NOMO-1 treated with dmso at 0.1 percent for 144 hours (cell line): Measurements from ENCODE around the gene VAMP8.
"Not testable (repeated sequence)": the region's sequence is repeated elsewhere in the genome, so short reads cannot be mapped to it uniquely, and the experiment has no call there.

ENCODE experiments used
- DNase-seq: peaks from one replicate; lab custom pipeline; 2025; ENCODE audit not compliant: unreplicated experiment; lab: John Stamatoyannopoulos, UW

VAMP8 gene

GRCh38 chr2:85597241-85597640 lies 19.9 kb downstream of the VAMP8 start:
- DNase-seq, result no peak

GRCh38 chr2:85598594-85599340 lies 21.4 kb downstream of the VAMP8 start:
- no peak for DNase-seq

GRCh38 chr2:85599468-85600234 lies 22.3 kb downstream of the VAMP8 start:
- no peak for DNase-seq

- no peak for DNase-seq
Observed at GRCh38 chr2:85600235-85600575, 22.8 kb downstream of the VAMP8 start.

GRCh38 chr2:85600951-85601770 lies 23.8 kb downstream of the VAMP8 start:
- DNase-seq, result no peak

- DNase-seq, result no peak
Observed at GRCh38 chr2:85601771-85602475, 24.5 kb downstream of the VAMP8 start.

GRCh38 chr2:85602476-85603234 lies 25.3 kb downstream of the VAMP8 start, which contains the start of gene TMEM150A:
TSS of gene TMEM150A (minus strand) at chr2:85602698. CDS start at chr2:85601948, 750 bp downstream.
- DNase-seq, result peak; percentile 85

GRCh38 chr2:85604133-85604444 lies 26.7 kb downstream of the VAMP8 start:
- DNase-seq, result not testable (repeated sequence)

- no peak for DNase-seq
Observed at GRCh38 chr2:85604568-85605339, 27.4 kb downstream of the VAMP8 start.

GRCh38 chr2:85605406-85606115 lies 28.2 kb downstream of the VAMP8 start:
- no peak for DNase-seq

- no peak for DNase-seq
Observed at GRCh38 chr2:85606116-85606455, 28.7 kb downstream of the VAMP8 start.

GRCh38 chr2:85607268-85608215 lies 30.2 kb downstream of the VAMP8 start:
- no peak for DNase-seq

- no peak for DNase-seq
Observed at GRCh38 chr2:85611217-85611704, 33.9 kb downstream of the VAMP8 start.

GRCh38 chr2:85611705-85612587 lies 34.6 kb downstream of the VAMP8 start, which contains the start of gene C2orf68:
TSS of gene C2orf68 (minus strand) at chr2:85612066. CDS start at chr2:85611984, 82 bp downstream.
- peak; percentile 93 for DNase-seq

GRCh38 chr2:85613717-85614515 lies 36.5 kb downstream of the VAMP8 start:
- no peak for DNase-seq

GRCh38 chr2:85614757-85615156 lies 37.4 kb downstream of the VAMP8 start:
- not testable (repeated sequence) for DNase-seq
